ENCODE measurements around the gene MARK1.

- TF ChIP-seq EZH2phosphoT487 (IDR thresholded peaks at IDR 0.05): no peak
- no peak for TF ChIP-seq EZH2 (IDR thresholded peaks at IDR 0.05)
- TF ChIP-seq, protein P1, sequence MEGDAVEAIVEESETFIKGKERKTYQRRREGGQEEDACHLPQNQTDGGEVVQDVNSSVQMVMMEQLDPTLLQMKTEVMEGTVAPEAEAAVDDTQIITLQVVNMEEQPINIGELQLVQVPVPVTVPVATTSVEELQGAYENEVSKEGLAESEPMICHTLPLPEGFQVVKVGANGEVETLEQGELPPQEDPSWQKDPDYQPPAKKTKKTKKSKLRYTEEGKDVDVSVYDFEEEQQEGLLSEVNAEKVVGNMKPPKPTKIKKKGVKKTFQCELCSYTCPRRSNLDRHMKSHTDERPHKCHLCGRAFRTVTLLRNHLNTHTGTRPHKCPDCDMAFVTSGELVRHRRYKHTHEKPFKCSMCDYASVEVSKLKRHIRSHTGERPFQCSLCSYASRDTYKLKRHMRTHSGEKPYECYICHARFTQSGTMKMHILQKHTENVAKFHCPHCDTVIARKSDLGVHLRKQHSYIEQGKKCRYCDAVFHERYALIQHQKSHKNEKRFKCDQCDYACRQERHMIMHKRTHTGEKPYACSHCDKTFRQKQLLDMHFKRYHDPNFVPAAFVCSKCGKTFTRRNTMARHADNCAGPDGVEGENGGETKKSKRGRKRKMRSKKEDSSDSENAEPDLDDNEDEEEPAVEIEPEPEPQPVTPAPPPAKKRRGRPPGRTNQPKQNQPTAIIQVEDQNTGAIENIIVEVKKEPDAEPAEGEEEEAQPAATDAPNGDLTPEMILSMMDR (IDR thresholded peaks at IDR 0.05): no peak
Observed at GRCh38 chr1:220592714-220593113, 64.8 kb downstream of the MARK1 start.
